ENCODE results near the gene LRRN2. TPM values are rescaled to one million over a fixed set of nuclear protein-coding genes. Genes with fewer than 3 reads are reported as not detected.

LRRN2 gene
- total RNA-seq, 4 donors from 2014 or later: 0.10 to 0.32 TPM; not detected in 2

DNA sequence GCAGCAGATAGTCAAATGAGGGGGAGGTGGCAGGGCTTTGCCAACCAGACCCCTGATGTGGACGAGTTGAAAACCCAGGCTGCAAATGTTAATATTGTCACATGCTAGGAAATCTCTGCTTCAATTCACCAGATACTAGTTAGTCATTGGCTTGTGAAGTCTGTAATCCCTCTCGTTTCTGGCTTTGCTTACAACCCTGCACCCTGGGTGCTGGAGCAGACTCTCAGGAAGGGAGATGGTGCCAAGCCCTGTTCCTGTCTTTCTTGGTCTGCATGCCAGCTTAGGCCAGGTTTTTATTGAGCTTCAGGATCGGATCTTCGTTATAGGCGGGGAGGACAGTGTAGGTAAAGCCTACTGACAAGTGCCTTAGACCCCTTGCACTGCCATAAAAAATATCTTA lies 116.1 kb downstream of the LRRN2 start:
- no peak overlapping the region for H3K4me3 ChIP-seq (ENCODE audit: low read depth, poor library complexity, severe bottlenecking)
- no peak for TF ChIP-seq POLR2A (IDR thresholded peaks at IDR 0.05)
- TF ChIP-seq, protein P1, sequence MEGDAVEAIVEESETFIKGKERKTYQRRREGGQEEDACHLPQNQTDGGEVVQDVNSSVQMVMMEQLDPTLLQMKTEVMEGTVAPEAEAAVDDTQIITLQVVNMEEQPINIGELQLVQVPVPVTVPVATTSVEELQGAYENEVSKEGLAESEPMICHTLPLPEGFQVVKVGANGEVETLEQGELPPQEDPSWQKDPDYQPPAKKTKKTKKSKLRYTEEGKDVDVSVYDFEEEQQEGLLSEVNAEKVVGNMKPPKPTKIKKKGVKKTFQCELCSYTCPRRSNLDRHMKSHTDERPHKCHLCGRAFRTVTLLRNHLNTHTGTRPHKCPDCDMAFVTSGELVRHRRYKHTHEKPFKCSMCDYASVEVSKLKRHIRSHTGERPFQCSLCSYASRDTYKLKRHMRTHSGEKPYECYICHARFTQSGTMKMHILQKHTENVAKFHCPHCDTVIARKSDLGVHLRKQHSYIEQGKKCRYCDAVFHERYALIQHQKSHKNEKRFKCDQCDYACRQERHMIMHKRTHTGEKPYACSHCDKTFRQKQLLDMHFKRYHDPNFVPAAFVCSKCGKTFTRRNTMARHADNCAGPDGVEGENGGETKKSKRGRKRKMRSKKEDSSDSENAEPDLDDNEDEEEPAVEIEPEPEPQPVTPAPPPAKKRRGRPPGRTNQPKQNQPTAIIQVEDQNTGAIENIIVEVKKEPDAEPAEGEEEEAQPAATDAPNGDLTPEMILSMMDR (IDR thresholded peaks at IDR 0.05): no peak
- no peak for DNase-seq (ENCODE audit: low spot score in 2 of 2)
- 55 to 68% methylated on average over 5 of the region's 5 CpGs for WGBS, 2 donors
- intact Hi-C loops (cut with DNase I; ENCODE audit: low total_unique reads): loop anchor here (10.0 kb wide), 1 partner anchor 235 kb away; no protein-coding TSS in a partner anchor

DNA sequence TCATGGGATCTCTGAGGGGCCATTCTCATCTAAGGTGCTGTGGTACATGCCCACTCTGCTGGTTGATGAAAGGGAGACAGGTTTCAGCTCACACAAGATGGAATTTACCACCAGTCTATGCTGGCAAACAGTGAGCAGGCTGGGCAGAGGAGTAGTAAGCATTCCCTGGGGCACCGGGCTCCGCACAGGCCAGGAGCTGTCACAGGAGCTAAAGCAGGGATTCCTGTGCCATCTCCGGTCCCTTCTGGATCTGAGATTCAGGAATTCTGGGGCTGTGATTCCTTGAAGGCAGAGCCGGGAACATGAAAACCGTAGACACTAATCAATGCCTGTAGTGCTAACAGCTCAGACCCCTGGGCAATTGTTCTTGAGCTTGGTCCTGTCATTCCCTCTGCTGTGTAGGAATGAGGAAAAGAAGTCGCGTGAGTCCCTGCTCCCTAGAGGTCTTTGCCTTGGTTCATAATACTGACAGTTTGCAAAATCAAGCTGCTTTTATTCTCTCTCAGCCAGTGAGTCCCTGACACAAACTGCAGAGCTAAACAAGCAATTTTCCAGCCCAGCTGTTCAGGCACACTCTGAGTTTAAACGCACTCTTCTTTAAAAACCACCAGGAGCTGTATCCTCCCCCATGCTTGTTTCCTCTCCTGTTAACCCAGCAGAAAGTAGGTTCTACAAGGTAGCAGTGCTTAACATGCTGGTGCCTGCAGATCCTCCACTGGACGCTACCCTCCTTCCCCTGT lies 116.8 kb downstream of the LRRN2 start:
- no peak for DNase-seq (ENCODE audit: low spot score in 2 of 2)
- WGBS, 2 donors: 70 to 72% methylated on average over 9 of the region's 9 CpGs
- no peak for TF ChIP-seq POLR2A (IDR thresholded peaks at IDR 0.05)
- TF ChIP-seq, protein P1 (IDR thresholded peaks at IDR 0.05): no peak
- intact Hi-C loops (cut with DNase I; ENCODE audit: low total_unique reads): loop anchor here (10.0 kb wide), 1 partner anchor 236 kb away; no protein-coding TSS in a partner anchor
- H3K4me3 ChIP-seq (ENCODE audit: low read depth, poor library complexity, severe bottlenecking): no peak overlapping the region

Other genes with a start within 250 kb of the LRRN2 start
- 10 to 100 TPM; 51.7 to 92.1 (median 62.1) TPM for gene PIK3C2B, start 190.9 kb downstream of the LRRN2 start, total RNA-seq
- gene MDM4, start 169.3 kb downstream of the LRRN2 start, total RNA-seq: 10 to 100 TPM; 32.4 to 89.0 (median 43.0) TPM
- gene NFASC, start 185.1 kb upstream of the LRRN2 start, total RNA-seq: 10 to 100 TPM; 10.2 to 17.2 (median 14.2) TPM

Data from lower leg skin (tissue), 4 donors.